NCI-H460 (cell line): ENCODE results near the gene SNX27. TPM values are rescaled to one million over a fixed set of nuclear protein-coding genes. Genes with fewer than 3 reads are reported as not detected.

Experiments
- DNase-seq: peaks from one replicate; pipeline ENCODE4 v3.0.0-alpha.2; 2016; ENCODE audit warnings: low read depth; ENCODE audit errors: extremely low read depth
- total RNA-seq: library from RNA; depleted of rRNA; stranded (reverse); fragments of >200 nt; shearing (Covaris generic); gene quantifications from 2 replicates; pipeline ENCODE4 v1.2.3, GENCODE V29; 2014

The SNX27 gene
- total RNA-seq, 1 experiment from 2014 or later, result 32.2 TPM

DNA sequence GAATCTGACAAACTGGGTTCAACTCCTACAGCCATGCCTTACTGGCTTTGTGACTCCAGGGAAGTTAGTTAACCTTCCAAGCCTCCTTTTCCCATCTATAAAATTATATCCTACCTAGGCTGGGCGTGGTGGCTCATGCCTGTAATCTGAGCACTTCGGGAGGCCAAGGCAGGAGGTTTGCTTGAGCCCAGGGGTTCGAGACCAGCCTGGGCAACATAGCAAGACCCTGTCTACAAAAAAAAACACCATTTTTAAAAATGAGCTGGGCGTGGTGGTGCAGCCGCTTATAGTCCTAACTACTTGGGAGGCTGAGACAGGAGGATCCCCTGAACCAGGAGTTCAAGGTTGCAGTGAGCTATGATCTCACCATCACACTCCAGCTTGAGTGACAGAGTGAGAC, 89.7 kb downstream of the SNX27 start:
- no peak for DNase-seq

GRCh38 chr1:151702936-151703335, 91.1 kb downstream of the SNX27 start:
- DNase-seq, result no peak

DNA sequence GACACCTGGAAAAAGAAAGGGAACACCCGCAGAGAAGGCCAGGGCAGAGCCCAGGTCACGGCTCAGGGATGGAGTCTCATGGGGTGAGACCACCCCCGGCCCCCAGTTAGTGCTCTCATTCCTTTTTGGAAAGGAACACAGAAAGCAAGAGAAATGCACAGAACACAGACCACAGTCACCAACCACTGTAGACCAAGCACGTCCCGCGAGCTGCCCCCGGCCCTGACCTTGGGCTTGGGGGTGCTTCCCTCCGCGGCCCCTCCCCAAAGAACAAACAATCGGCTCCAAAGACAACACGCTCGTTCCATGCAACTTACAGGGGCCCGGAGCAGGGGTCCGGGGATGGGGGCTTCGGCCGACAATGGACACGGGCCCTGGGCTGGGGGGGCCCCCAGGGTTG, 92.0 kb downstream of the SNX27 start:
- DNase-seq, result no peak

DNA sequence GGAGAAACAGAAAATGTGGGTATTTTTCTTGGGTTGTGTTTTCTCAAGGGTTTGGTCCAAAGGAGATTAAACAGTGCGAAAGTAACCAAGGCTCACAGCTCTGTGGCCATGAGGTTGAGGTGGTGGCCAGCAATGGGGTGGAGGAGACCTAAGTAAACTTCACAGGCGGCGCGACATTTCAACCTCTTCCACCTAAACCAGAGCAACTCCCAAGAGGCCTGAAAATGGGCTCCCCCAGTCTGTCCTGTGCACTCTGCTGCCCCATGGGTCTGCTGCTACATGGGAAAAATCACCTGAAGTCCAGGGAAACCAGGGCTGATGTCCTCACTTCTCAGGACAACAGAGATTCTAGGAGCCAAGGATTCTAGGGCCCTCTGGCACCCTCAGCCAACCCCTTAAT, 92.4 kb downstream of the SNX27 start:
- no peak for DNase-seq

DNA sequence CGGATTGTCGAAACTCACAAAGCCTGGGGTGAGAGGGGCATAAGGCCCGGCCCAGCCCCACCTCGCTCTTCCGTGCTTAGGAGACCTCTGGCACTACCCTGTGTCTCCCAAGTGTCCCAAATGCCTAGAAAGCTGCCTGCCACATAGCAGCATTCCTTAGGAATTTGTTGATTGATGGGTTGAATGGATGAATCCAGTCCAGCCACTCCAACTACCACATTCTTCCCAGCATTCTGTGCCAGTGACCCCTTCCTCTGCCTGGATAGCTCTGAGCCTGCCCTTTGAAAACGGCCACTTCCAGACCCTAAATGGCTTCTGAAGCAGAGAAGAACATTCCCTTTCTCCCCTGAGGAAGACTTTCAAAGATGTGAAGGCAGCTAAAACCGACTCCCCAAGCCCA, 93.3 kb downstream of the SNX27 start:
- DNase-seq, result no peak

DNA sequence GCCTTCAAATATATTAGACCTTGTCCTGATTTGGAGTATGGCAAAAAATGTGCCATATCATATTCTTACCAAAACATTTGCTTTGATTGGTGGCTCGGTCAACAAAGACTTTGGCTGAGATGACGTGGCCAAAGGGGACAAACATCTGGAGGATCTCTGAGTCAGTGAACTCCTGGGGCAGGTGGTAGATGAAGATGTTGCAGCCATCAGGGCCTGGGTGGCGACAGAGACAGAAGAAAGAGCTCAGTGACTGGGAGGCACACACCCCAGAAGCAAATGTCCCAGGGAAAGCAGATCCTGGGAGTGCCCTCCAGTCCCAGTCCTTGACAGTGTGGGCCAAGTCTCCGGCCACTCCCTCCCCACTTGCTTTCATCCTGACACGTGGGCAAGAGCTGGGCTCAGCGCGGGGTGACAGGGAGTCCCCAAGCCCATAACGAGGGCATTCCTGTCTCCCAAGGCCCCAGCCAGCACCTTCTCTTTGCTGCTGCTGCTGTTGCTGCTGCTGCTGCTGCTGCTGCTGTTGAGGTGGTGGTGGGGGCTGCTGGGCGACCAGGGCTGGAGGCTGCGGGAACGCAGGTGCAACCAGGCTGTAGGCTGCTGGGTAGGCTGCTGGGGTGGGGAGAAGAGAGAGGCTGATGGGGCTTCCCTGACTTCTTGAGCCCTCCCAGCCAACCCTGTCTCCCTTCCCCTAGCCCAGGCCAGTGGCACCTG, 94.1 kb downstream of the SNX27 start:
- no peak for DNase-seq

- DNase-seq, result no peak
Measured at GRCh38 chr1:151706464-151707415, 94.9 kb downstream of the SNX27 start.

GRCh38 chr1:151707541-151708065, 95.8 kb downstream of the SNX27 start:
- no peak for DNase-seq

DNA sequence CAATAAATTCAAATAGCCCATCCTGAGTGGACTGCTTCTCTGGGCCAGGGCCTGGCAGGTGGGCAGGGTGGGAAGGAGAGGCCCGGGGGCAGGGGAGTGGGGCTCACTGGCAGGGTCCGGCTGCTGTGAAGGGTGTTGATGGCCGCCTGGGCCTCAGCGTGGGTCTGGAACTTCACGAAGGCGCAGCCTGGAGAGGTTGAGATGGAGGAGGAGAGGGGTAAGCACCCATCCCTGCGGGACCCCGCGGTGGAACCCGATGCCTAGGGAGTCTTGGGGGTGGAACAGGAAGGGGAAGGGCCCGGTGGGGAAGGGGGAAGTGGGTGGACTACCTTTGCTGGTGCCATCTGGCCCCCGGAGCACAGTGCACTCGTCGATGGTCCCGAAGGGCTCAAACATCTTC, 97.0 kb downstream of the SNX27 start:
- no peak for DNase-seq

GRCh38 chr1:151710187-151710840, 98.5 kb downstream of the SNX27 start:
- no peak for DNase-seq

- DNase-seq, result no peak
Measured at GRCh38 chr1:151711044-151711800, 99.4 kb downstream of the SNX27 start.

- DNase-seq, result no peak
Measured at GRCh38 chr1:151711951-151712350, 100.1 kb downstream of the SNX27 start.

DNA sequence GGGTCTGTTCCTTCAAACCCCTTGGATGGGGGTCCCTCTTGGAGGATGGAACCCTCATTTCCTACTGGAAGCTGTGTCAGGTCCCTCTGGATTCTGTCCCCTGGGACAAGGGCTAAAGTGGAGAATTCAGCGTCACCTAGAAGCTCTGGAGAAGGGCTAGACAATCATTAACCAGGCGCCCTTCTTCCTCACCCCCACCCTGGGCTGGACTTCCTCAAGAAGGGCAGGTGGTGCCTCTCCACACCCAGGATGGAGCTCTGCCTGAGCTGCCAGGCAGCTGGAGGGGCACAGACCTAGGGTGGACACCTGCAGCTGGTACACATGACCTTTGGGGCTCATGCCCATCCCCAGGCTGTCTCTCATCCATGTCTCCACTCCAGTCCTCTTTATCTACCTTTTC, 101.2 kb downstream of the SNX27 start:
- DNase-seq, result no peak

DNA sequence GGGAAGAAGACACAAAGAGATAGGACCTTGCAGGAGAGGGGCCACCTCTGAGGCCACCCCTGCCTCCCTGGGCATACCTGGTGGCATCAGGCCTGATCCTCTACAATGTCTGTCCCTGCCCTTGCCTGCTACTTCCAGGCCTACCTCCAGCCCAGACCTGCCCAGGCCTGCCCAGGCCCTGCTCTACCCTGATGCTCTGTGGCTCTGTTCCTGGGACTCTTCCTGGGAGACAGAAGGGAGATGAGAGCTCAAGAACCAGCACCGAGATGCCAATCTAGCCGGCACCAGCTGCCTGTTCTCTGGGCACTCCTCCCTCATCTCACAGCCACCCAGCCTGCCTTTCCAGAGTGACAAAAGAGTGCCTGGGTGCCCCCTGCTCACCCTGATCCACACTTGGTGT, 102.0 kb downstream of the SNX27 start:
- DNase-seq, result no peak

DNA sequence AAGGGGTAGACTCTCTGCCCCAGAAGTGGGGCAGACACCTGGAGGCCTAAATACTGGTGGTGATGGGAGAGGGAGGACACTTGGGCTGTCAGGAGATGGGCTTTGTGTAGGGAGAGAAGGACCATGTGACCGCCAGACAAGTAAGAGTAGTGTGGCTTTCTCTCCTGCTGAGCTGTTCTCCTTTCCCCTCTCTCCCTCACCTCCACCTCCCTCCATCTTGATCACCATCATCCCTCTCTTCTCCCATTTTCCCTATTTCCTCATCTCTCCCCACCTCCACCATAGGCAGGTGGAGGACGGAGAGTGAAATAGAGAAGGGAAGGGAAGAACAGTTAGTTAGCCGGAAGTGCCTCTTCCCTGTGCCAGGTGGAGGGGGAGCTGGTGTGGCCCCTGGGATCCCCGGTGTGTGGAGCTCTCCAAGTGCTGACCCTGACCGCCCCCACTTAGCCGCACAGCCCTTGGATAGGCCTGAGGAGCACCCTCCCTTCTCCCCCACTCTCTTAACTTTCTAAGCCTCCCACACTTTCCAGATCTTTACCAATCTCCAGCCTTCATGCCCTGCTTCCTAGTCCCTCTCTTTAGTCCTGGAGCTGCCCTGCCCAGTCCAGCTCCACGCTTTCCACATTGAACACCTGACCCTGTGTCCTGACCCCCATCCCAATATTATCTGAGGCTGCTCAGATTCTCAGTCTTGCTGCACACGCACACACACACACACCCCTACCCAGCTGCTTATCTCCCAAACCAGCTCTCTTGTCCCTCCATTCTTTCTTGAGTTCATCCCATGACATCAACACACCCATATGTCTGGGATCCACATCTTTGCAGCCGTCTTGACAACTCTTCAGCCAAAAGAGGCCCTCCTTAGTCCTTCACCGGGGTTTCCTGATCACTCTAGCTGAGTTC, 103.2 kb downstream of the SNX27 start:
- no peak for DNase-seq

GRCh38 chr1:151715726-151716404, 104.0 kb downstream of the SNX27 start:
- DNase-seq, result no peak

GRCh38 chr1:151716405-151716762, 104.5 kb downstream of the SNX27 start:
- no peak for DNase-seq

- no peak for DNase-seq
Measured at GRCh38 chr1:151716771-151717631, 105.2 kb downstream of the SNX27 start, which contains the start of gene CELF3. CELF3 (minus strand) TSS chr1:151716803; CDS start chr1:151716020, 783 bp downstream.
